Measurements from ENCODE around the gene ARF3.

The ARF3 gene

DNA sequence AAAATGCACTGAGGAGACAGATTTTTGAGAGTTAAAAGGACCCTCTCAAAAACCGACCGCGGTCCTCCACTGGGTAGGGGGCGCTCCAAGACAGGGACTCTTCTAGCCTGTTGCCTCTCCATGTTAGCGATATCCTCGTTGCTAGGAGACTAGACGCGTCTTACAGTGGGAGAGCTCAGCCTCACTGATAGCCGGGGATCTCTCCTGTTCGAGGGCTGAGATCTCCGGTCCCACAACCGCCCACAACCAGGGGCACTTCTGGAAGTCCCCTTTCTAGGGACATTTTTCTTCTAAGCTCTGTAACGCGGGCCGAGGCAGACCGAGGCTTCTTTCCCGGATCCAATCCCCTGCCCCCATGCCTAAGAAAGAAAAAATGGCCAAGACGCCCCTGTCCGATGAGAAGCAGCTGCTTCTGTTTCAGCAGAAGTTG, 53.3 kb downstream of the ARF3 start:
- Histone ChIP-seq H3K9ac (ENCODE audit: low read depth in 1 of 2, low read length in 2 of 2) (no peak overlapping the region), H3K4me3 (ENCODE audit: low read depth in 1 of 2, low read length in 2 of 2) (peak overlapping the region; percentile 64 to 71), H3K9me3 (ENCODE audit: control insufficient read depth in 1 of 2, low read length in 2 of 2) (no peaks in the 10 kb centered on the region), H3K4me1 (ENCODE audit: control insufficient read depth in 1 of 2, insufficient read depth in 2 of 2, low read length in 2 of 2) (peaks cover 9 to 16% of the 10 kb centered on the region in 2 donors), H3K27me3 (ENCODE audit: control insufficient read depth in 1 of 2, insufficient read depth in 2 of 2, low read length in 2 of 2) (no peaks in the 10 kb centered on the region), H3K27ac (ENCODE audit: low read depth, low read length) (no peak overlapping the region), H3K36me3 (ENCODE audit: control insufficient read depth in 1 of 2, insufficient read depth in 2 of 2, low read length in 2 of 2) (no peaks in the 10 kb centered on the region)

DNA sequence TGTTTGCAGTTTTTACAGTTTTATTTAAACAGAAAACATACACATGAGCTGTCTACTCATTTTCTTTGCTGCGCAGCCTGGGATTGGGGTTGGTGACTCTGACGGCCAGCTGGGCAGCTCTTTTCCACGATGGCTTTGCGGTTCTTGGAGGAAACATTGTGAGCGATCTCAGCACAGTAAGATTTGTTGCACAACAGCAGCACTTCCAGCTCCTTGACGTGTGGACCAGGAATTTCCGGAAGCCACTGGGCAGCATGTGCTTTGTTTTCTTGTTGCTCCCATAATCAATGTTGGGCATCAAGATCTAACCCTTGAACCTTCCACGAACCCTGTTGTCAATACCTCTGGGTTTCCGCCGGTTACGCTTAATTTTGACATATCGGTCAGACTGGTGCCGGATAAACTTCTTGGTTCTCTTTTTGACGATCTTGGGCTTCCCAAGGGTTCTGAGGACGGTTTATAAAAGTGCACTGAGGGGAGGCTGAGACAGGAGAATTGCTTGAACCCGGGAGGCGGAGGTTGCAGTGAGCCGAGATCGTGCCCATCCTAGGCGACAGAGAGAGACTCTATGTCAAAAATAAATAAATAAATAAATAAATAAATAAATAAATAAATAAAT, 53.8 kb downstream of the ARF3 start:
- H3K27me3 ChIP-seq (ENCODE audit: control insufficient read depth in 1 of 2, insufficient read depth in 2 of 2, low read length in 2 of 2): no peaks in the 10 kb centered on the region
- no peaks in the 10 kb centered on the region for H3K9me3 ChIP-seq (ENCODE audit: control insufficient read depth in 1 of 2, low read length in 2 of 2)
- H3K9ac ChIP-seq (ENCODE audit: low read depth in 1 of 2, low read length in 2 of 2): no peak overlapping the region
- no peak overlapping the region for H3K27ac ChIP-seq (ENCODE audit: low read depth, low read length)
- no peaks in the 10 kb centered on the region for H3K36me3 ChIP-seq (ENCODE audit: control insufficient read depth in 1 of 2, insufficient read depth in 2 of 2, low read length in 2 of 2)
- H3K4me1 ChIP-seq (ENCODE audit: control insufficient read depth in 1 of 2, insufficient read depth in 2 of 2, low read length in 2 of 2): peaks cover 9 to 16% of the 10 kb centered on the region in 2 donors
- peak overlapping the region; percentile 54 to 70 for H3K4me3 ChIP-seq (ENCODE audit: low read depth in 1 of 2, low read length in 2 of 2)

DNA sequence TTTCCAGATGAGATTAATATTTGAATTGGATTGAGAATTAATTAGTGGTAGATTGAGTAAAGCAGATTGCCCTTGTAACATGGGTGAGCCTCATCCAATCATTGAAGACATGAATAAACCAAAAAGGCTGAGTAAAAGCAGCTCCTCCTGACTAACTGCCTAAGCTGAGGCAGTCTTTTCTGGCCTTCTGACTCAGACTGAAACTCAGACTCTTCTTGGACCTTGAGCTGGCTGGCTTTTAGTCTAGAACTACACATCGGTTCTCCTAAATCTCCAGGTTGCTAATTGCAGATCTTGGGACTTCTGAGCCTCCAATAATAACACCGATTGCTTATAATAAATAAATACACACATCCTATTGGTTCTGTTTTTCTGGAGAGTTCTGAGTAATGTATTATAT, 56.0 kb downstream of the ARF3 start:
- no peaks in the 10 kb centered on the region for H3K27me3 ChIP-seq (ENCODE audit: control insufficient read depth in 1 of 2, insufficient read depth in 2 of 2, low read length in 2 of 2)
- peaks cover 3 to 8% of the 10 kb centered on the region in 2 donors for H3K4me1 ChIP-seq (ENCODE audit: control insufficient read depth in 1 of 2, insufficient read depth in 2 of 2, low read length in 2 of 2)
- no peaks in the 10 kb centered on the region for H3K36me3 ChIP-seq (ENCODE audit: control insufficient read depth in 1 of 2, insufficient read depth in 2 of 2, low read length in 2 of 2)
- H3K9ac ChIP-seq (ENCODE audit: low read depth in 1 of 2, low read length in 2 of 2): no peak overlapping the region
- H3K27ac ChIP-seq (ENCODE audit: low read depth, low read length): no peak overlapping the region
- H3K9me3 ChIP-seq (ENCODE audit: control insufficient read depth in 1 of 2, low read length in 2 of 2): no peaks in the 10 kb centered on the region
- H3K4me3 ChIP-seq (ENCODE audit: low read depth in 1 of 2, low read length in 2 of 2): no peak overlapping the region

DNA sequence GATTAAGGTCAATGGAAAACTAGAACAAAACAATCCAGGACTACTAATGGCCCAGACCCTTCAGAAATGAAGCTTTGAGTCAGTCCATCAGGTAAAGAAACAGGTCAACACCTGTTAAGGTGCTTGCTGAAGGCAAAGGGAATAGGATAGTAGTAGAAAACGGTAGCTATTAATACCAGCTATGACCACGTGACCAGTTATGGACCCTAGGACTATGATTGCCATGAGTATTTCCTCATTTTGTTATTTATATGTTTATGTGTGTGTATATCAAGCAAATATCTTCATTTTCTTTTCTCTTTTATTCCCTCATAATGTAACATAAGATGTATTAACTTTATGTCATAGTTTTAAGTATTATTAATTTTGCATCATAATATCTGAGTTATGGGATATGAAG, 57.6 kb downstream of the ARF3 start:
- no peaks in the 10 kb centered on the region for H3K27me3 ChIP-seq (ENCODE audit: control insufficient read depth in 1 of 2, insufficient read depth in 2 of 2, low read length in 2 of 2)
- H3K36me3 ChIP-seq (ENCODE audit: control insufficient read depth in 1 of 2, insufficient read depth in 2 of 2, low read length in 2 of 2): no peaks in the 10 kb centered on the region
- H3K27ac ChIP-seq (ENCODE audit: low read depth, low read length): no peak overlapping the region
- peaks cover 3 to 8% of the 10 kb centered on the region in 2 donors for H3K4me1 ChIP-seq (ENCODE audit: control insufficient read depth in 1 of 2, insufficient read depth in 2 of 2, low read length in 2 of 2)
- no peaks in the 10 kb centered on the region for H3K9me3 ChIP-seq (ENCODE audit: control insufficient read depth in 1 of 2, low read length in 2 of 2)
- H3K4me3 ChIP-seq (ENCODE audit: low read depth in 1 of 2, low read length in 2 of 2): no peak overlapping the region
- no peak overlapping the region for H3K9ac ChIP-seq (ENCODE audit: low read depth in 1 of 2, low read length in 2 of 2)

GRCh38 chr12:48894271-48894670, 63.0 kb downstream of the ARF3 start:
- Histone ChIP-seq H3K9me3 (ENCODE audit: control insufficient read depth in 1 of 2, low read length in 2 of 2) (no peaks in the 10 kb centered on the region), H3K27ac (ENCODE audit: low read depth, low read length) (no peak overlapping the region), H3K4me1 (ENCODE audit: control insufficient read depth in 1 of 2, insufficient read depth in 2 of 2, low read length in 2 of 2) (peaks cover 0 to 6% of the 10 kb centered on the region in 2 donors), H3K36me3 (ENCODE audit: control insufficient read depth in 1 of 2, insufficient read depth in 2 of 2, low read length in 2 of 2) (no peaks in the 10 kb centered on the region), H3K9ac (ENCODE audit: low read depth in 1 of 2, low read length in 2 of 2) (no peak overlapping the region), H3K27me3 (ENCODE audit: control insufficient read depth in 1 of 2, insufficient read depth in 2 of 2, low read length in 2 of 2) (peaks cover 0 to 9% of the 10 kb centered on the region in 2 donors), H3K4me3 (ENCODE audit: low read depth in 1 of 2, low read length in 2 of 2) (no peak overlapping the region)

DNA sequence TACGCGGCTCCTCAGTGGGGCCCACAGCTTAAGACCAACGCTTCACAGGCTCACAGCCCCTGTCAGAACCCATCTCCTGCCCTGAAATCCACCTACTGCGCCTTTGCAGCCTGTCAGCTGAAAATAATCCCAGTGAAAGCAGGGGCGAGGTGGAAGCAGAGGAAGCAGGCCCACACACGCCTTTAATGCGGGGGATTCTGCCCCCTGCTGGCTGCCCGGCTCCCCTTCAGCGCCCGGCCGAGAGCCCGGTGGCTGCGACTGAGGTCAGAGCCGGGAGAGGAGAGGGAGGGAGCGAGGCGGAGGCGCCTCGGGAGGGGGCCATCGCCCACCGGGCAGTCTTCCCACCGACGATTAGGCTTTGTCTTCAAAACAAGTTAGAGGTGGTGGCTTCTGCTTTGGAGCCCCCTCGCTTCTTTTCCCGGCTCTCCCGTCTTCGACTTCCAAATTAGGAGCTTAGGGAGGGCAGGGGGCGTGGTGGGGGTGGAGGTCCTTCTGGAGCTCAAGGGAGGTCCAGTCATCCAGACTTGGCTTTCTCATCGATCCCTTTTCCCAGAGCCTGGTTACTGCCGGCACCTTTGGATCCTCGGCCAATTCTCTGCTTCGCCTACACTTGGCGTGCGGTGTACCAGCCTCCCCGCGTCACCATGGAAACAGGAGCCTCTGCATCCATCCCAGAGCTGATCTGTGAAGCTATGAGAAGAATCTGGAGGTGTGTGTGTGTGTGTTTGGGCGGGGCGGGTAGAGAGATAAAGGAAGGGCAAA, 66.4 kb downstream of the ARF3 start:
- peaks cover 0 to 9% of the 10 kb centered on the region in 2 donors for H3K27me3 ChIP-seq (ENCODE audit: control insufficient read depth in 1 of 2, insufficient read depth in 2 of 2, low read length in 2 of 2)
- peak overlapping the region in 1 of 2 donors; percentile 20 for H3K9ac ChIP-seq (ENCODE audit: low read depth in 1 of 2, low read length in 2 of 2)
- H3K9me3 ChIP-seq (ENCODE audit: control insufficient read depth in 1 of 2, low read length in 2 of 2): no peaks in the 10 kb centered on the region
- no peaks in the 10 kb centered on the region for H3K36me3 ChIP-seq (ENCODE audit: control insufficient read depth in 1 of 2, insufficient read depth in 2 of 2, low read length in 2 of 2)
- H3K4me1 ChIP-seq (ENCODE audit: control insufficient read depth in 1 of 2, insufficient read depth in 2 of 2, low read length in 2 of 2): peaks cover 0 to 6% of the 10 kb centered on the region in 2 donors
- H3K27ac ChIP-seq (ENCODE audit: low read depth, low read length): no peak overlapping the region
- H3K4me3 ChIP-seq (ENCODE audit: low read depth in 1 of 2, low read length in 2 of 2): peak overlapping the region in 1 of 2 donors; percentile 14

GRCh38 chr12:48889679-48890078, 67.6 kb downstream of the ARF3 start:
- H3K27me3 ChIP-seq (ENCODE audit: control insufficient read depth in 1 of 2, insufficient read depth in 2 of 2, low read length in 2 of 2): peaks cover 0 to 9% of the 10 kb centered on the region in 2 donors
- no peak overlapping the region for H3K27ac ChIP-seq (ENCODE audit: low read depth, low read length)
- H3K9me3 ChIP-seq (ENCODE audit: control insufficient read depth in 1 of 2, low read length in 2 of 2): no peaks in the 10 kb centered on the region
- H3K36me3 ChIP-seq (ENCODE audit: control insufficient read depth in 1 of 2, insufficient read depth in 2 of 2, low read length in 2 of 2): no peaks in the 10 kb centered on the region
- no peak overlapping the region for H3K4me3 ChIP-seq (ENCODE audit: low read depth in 1 of 2, low read length in 2 of 2)
- peaks cover 0 to 6% of the 10 kb centered on the region in 2 donors for H3K4me1 ChIP-seq (ENCODE audit: control insufficient read depth in 1 of 2, insufficient read depth in 2 of 2, low read length in 2 of 2)
- H3K9ac ChIP-seq (ENCODE audit: low read depth in 1 of 2, low read length in 2 of 2): no peak overlapping the region

All from duodenal mucosa (tissue), 2 donors.